ENCODE measurements around the gene MOB4.

MOB4 gene

DNA sequence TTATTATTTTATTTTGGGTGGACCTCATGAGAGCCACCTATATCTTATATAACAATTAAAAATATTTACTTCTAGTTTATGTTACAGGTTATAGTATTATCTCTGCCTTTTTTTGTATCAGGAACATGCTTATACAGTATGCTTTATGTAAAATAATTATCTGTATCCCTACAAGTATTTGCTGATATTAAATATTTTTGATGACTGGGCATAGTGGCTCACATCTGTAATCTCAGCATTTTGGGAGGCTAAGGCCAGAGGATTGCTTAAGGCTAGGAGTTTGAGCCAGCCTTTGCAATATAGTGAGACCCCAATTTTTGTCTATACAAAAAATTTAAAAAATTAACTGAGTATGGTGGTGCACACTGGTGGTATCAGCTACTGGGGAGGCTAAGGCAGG lies 39.6 kb downstream of the MOB4 start:
- no peak for DNase-seq (ENCODE audit: extremely low spot score)
- ChIA-PET POLR2A (no interaction called here), CTCF (no interaction called here)
- TF ChIP-seq, protein P1, sequence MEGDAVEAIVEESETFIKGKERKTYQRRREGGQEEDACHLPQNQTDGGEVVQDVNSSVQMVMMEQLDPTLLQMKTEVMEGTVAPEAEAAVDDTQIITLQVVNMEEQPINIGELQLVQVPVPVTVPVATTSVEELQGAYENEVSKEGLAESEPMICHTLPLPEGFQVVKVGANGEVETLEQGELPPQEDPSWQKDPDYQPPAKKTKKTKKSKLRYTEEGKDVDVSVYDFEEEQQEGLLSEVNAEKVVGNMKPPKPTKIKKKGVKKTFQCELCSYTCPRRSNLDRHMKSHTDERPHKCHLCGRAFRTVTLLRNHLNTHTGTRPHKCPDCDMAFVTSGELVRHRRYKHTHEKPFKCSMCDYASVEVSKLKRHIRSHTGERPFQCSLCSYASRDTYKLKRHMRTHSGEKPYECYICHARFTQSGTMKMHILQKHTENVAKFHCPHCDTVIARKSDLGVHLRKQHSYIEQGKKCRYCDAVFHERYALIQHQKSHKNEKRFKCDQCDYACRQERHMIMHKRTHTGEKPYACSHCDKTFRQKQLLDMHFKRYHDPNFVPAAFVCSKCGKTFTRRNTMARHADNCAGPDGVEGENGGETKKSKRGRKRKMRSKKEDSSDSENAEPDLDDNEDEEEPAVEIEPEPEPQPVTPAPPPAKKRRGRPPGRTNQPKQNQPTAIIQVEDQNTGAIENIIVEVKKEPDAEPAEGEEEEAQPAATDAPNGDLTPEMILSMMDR (IDR thresholded peaks at IDR 0.05; ENCODE audit: control extremely low read depth, extremely low read depth, low read depth, missing control alignments) = no peak

DNA sequence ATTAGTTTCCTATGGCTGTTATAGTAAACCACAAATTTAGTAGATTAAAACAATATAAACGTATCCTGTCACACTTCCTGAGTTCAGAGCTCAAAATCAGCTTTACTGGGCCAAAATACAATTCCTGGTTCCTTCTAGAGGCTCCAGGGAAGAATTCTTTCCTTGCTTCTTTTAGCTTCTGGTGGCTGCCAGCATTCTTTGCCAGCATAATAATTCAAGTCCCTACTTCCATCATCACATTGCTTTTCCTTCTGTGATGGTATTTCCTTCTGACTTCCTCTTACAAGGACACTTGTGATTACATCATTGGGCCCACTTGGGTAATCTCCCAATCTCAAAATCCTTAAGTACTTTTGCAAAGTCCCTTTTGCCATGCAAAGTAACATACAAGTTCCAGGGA lies 40.6 kb downstream of the MOB4 start:
- ChIA-PET CTCF (no interaction called here), POLR2A (no interaction called here)
- no peak for DNase-seq (ENCODE audit: extremely low spot score)
- TF ChIP-seq, protein P1 (IDR thresholded peaks at IDR 0.05; ENCODE audit: control extremely low read depth, extremely low read depth, low read depth, missing control alignments) = no peak

- POLR2A ChIA-PET = no interaction called here
- CTCF ChIA-PET = no interaction called here
- DNase-seq (ENCODE audit: extremely low spot score) = no peak
- TF ChIP-seq, protein P1 (IDR thresholded peaks at IDR 0.05; ENCODE audit: control extremely low read depth, extremely low read depth, low read depth, missing control alignments) = no peak
Measured at GRCh38 chr2:197558393-197558792, 42.5 kb downstream of the MOB4 start.

GRCh38 chr2:197559681-197560080 lies 43.8 kb downstream of the MOB4 start:
- CTCF ChIA-PET = no interaction called here

GRCh38 chr2:197560146-197560665 lies 44.3 kb downstream of the MOB4 start:
- no peak for DNase-seq (ENCODE audit: extremely low spot score)
- ChIA-PET CTCF (no interaction called here), POLR2A (no interaction called here)
- TF ChIP-seq, protein P1 (IDR thresholded peaks at IDR 0.05; ENCODE audit: control extremely low read depth, extremely low read depth, low read depth, missing control alignments) = no peak

More at GRCh38 chr2:197559681-197560080, 43.8 kb downstream of the MOB4 start:
- TF ChIP-seq, protein P1 (IDR thresholded peaks at IDR 0.05; ENCODE audit: control extremely low read depth, extremely low read depth, low read depth, missing control alignments) = no peak
- DNase-seq (ENCODE audit: extremely low spot score) = no peak
- POLR2A ChIA-PET = no interaction called here

DNA sequence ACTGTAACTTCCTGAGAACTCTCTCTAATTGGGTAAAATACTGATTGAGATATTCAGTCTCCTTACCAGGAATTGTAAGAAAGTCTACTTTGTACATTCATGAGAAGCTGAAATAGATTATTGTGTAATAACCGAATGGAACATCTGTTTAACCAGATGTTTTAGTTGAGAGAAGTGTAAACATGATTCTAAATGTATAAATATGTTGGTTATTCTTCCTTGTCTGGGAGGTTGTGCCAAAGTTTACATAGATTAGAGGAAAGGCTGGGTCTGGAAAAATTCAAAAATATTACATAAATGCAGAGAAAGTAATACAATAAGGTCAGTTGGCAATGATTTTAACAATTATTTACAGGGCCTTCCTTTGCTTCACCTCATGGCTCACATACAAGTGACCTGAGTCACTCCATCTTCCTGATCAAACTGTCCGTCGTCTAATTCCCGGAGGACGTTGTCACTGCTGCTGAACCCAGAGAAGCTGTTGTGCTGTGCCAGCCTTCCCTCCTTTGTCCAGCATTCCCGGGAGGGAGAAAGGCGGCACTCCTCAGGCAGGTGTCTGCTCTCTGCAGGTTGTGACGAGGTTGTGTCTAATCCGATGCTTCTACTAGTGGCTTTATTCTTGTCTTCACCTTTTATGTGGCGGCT lies 55.9 kb downstream of the MOB4 start:
- TF ChIP-seq, protein P1 (IDR thresholded peaks at IDR 0.05; ENCODE audit: control extremely low read depth, extremely low read depth, low read depth, missing control alignments) = no peak
- ChIA-PET POLR2A (no interaction called here), CTCF (no interaction called here)
- no peak for DNase-seq (ENCODE audit: extremely low spot score)
